Stimulated activated CD8-positive, alpha-beta memory T cell treated with anti-CD3 and anti-CD28 coated beads, Interleukin-15, amount 100 ng/mL, for 4 hours (primary cell): ENCODE measurements around the gene TREML4.

ENCODE experiments used
- DNase-seq, 2 donors: peaks; one replicate each; pipeline ENCODE4 v3.0.0-alpha.2; 2020; ENCODE audit warnings: low read depth in 2 of 2

Gene TREML4

DNA sequence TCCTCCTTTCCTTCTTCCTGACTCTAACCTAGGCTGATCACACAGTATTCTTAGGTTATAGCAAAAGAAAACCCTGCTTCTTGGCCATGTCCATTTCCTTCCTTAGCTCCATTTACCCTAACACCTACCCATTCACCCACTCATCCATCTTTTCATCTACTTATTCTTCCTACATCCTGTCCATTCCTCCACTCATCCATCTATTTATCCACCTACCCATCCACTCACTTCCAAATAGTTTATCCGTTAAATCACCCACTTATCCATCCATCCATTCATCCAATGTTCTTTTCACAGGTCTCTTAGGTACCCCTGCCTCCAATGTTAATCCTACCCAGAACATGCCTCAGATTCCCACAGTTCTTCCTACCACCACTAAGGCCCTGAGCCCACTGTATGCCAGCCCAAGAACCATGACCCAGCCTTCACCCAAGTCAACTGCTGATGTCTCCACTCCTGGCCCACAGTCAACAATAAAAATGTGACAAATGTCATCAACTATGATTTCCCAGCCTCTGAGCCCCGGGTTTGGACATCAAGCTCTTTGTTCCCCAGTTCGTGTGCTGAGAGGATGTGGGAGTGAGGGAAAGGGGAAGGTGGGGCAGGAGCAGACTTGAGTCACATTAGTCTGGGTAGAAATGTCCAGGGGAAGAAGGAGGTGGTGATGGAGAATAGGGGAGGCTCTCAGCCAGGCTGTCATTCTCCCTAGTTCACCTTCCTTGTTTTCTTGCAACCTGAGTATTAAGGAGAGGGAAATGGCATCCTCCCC lies 24.4 kb downstream of the TREML4 start:
- no peak for DNase-seq

GRCh38 chr6:41255110-41255509 lies 27.0 kb downstream of the TREML4 start:
- no peak for DNase-seq

DNA sequence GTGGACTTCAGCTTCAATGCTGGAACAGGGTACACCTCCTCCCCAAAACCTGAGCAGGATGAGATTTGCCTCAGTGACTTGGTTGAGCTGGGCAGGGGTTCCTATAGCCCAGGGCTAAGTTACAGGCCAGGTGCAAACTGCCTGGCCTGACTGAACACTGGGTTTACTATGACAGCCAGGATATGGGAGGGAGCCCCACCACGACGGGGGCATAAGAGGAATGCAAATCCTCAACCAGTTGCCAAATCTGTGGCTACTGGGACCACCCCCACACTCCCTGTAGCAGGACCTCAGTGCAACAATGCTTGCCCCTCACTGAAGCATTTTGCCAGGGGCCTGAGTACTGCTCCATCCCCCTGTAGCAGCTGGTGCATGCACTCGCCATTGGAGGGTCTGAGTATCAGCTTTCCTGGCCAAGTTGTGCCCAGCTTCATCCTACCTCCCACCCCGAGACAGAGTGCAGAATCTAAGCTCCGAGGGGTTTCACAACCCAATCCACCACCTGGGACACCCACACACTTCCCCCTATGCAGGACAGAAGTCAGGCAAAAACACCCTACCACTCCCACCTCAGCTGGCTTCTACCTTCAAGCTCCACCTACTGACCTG lies 27.6 kb downstream of the TREML4 start:
- no peak for DNase-seq

DNA sequence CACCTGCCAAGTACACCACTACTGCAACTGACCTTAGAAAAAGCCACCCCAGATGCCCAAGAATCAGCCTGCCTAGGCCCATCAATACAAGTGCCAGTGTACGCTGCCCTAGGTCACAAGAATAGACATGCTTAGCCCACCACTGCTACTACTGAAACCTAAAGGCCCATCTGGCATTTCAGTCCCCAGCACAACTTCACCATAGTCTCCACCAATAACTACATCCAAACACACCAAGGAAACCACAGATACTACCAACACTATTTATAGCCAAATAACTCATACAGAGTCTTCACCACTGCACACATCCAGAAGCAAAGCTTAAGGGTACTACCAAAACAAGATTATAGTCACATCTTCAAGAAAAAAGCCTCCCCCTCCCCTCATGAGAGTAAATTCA lies 28.2 kb downstream of the TREML4 start:
- DNase-seq: no peak

- no peak for DNase-seq
Observed at GRCh38 chr6:41257369-41258195, 29.4 kb downstream of the TREML4 start.

DNA sequence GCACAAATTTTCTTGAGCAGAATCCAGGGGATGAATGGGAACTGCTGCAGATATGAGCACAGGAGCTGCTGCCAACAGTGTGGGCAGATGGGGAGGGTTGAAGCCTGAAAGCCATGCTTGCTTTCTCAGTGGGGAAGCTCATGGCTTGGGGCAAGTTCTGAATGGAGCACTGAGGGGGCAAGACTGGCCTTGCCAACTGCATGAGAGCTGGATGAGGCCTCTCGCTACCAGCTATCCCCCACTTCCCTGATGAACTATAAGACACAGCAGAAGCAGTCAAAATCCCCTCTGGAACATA lies 30.0 kb downstream of the TREML4 start:
- DNase-seq: no peak

DNA sequence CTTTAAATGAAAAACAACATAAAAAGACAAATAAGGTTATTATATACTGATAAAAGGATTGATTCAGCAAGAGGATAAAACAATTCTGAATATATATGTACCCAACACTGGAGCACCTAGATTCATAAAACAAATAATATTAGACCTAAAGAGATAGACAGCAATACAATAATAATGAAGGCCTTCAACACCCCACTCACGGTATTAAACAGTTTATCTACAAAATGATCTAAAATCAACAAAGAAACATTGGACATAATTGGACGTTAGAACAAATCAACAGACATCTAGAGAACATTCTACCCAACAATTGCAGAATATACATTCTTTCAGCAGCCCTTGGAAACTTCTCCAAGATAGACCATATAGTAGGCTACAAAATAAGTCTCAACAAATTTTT lies 34.3 kb downstream of the TREML4 start:
- no peak for DNase-seq

DNA sequence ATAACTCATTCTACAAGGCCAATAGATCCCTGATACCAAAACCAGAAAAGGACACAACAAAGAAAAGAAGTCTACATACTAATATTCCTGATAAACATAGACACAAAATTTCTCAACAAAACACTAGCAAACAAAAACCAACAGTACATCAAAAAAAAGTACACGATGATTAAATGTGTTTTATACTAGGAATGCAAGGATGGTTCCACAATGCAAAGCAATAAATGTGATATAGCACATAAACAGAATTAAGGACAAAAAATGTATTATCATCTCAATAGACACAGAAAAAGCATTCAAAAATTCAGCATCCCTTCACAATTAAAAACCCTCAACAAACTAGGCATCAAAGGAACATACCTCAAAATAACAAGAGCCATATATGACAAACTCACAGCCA lies 35.1 kb downstream of the TREML4 start:
- no peak for DNase-seq

- no peak for DNase-seq
Observed at GRCh38 chr6:41266541-41266940, 38.4 kb downstream of the TREML4 start.

DNA sequence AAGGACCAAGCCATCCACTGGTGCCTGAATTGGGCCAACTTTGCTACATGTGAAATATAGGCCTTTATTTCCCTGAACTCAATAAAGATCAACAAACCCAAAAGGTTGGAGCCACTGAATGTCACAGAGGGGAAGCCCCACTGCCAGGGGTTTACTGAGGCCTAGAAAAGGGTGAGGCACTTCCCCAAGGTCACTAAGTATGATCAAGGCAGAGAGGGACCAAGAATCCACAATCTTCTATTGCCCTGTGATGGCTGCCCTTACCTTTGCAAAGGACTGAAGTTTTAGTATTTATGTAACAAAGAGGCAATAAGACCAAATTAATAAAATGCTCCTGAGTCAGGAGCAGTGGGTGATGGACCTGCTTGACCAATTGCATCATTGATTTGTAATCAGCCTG lies 40.3 kb downstream of the TREML4 start:
- no peak for DNase-seq

- no peak for DNase-seq
Observed at GRCh38 chr6:41269166-41269565, 41.0 kb downstream of the TREML4 start.

GRCh38 chr6:41269716-41270115 lies 41.6 kb downstream of the TREML4 start:
- no peak for DNase-seq

DNA sequence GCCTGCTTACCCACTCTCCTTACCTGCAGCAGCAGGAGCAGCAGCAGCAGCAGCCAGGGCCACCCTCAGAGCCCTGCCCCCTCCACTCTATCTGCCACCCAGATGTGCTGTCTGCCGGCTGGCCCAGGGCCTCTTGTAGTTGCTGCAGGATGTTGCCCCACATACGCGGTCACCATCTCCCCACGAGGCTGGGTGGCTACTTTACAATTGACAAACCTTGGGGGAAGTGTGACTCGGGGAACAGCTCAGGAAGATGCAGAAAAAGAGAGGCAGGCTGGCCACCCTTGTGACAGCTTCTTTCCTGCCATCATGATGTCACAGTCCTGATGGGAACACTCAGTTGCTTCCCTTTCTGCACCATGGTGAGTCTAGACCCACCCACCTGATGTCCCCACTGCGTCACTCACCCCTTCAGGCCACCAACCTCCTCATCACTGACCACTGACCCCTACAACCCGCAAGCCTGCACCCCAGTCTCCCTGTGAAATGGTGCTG lies 43.8 kb downstream of the TREML4 start:
- DNase-seq: no peak

GRCh38 chr6:41272591-41273240 lies 44.6 kb downstream of the TREML4 start:
- DNase-seq: no peak

DNA sequence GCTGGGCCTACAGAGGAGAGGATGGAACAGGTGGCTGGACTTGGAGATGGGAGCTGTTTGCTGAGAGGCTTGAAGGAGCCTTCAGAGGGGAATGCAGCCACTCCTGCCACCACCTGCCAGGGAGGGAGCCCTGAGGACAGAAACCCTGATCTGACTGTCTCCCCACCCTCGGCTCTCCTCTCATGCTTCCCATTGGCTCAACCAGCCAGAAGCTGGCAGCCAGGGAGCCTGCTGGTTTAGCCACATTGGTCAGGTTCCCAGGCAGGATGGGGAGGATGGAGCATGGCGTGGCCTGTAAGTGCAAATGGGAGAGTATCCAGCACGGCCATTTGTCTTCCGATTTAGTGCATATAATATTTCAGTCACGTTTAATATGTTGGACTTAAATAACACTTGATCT lies 45.6 kb downstream of the TREML4 start:
- no peak for DNase-seq

- DNase-seq: no peak
Observed at GRCh38 chr6:41274256-41274655, 46.1 kb downstream of the TREML4 start.

- DNase-seq: no peak
Observed at GRCh38 chr6:41275489-41275888, 47.3 kb downstream of the TREML4 start.

DNA sequence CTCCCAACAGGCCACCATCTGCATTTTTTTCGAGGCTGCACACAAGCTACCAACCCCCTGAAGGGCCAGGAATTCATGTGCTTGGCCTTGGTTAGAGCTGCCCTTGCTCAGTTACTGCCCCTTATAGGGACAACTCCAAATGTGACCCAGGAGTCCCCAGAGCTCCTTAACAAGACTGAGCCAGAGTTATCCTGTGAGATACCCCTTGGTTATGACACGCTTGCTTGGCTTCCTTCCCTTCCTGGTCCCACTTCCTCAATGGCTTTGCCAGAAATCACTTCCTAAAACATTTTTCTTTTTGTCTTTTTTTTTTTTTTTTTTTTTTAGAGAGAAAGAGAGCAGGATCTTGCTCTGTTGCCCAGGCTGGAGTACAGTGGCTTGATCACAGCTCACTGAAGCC lies 49.5 kb downstream of the TREML4 start:
- no peak for DNase-seq

GRCh38 chr6:41278699-41279405 lies 50.7 kb downstream of the TREML4 start:
- peak; percentile 25 to 52 for DNase-seq

DNA sequence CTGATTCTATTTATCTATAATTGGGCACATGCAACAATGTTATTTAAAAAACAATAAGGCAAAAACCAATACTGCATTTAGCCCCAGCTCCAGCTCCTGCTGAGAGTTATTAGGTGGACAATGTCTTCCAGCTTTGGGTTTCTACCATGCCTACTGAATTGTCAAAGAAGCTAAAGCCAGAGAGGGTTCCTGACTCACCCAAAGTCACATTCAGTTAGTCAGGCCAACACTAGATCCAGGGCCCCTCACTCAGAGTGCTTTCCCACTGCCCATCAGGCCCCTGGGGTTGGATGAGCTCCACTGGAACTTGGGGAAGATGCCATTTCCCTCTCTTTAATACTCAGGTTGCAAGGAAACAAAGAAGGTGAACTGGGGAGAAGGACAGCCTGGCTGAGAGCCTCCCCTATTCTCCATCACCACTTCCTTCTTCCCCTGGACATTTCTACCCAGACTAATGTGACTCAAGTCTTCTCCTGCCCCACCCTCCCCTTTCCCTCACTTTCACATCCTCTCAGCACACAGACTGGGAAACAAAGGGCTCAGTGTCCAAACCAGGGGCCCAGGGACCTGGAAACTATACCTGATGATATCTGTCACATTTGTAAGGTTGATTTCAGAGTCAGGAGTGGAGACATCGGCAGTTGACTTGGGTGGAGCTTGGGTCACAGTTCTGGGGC lies 52.4 kb downstream of the TREML4 start:
- no peak for DNase-seq

DNA sequence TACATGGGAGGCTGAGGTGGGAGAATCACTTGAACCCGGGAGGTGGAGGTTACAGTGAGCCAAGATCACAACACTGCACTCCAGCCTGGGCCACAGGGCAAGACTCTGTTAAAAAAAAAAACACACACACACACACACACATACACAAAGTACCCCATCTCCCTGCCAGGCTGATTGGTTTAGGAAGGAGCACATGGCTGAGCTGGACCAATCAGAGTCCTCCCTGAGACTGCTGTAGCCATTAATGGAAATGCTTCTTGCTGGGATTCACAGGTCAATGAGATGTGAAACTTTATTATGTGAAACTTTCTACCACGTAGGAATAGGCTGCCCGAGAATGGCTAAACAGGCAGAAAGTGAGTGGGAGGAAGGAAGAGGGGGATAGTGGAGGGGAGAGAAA lies 55.5 kb downstream of the TREML4 start:
- DNase-seq: no peak
